Mammary microvascular endothelial cell (primary cell): ENCODE results near the gene GPX5. TPM values are rescaled to one million over a fixed set of nuclear protein-coding genes. Genes with fewer than 3 reads are reported as not detected.

ENCODE experiments used
- total RNA-seq: library from RNA; depleted of rRNA; stranded (reverse); fragments of >200 nt; gene quantifications from 2 replicates; pipeline ENCODE4 v1.2.3, GENCODE V29; 2015

Gene GPX5
- total RNA-seq, result not detected in 2 replicates

GRCh38 chr6:28525496-28526039 lies at the start of gene GPX5:
Gene GPX5 (plus strand): TSS chr6:28525881. CDS start chr6:28526014, 133 bp downstream.

GRCh38 chr6:28515676-28516075 lies 10.0 kb upstream of the GPX5 start, which contains the start of gene GPX6:
Gene GPX6 (minus strand): TSS chr6:28515793. CDS start chr6:28515743, 50 bp downstream.

Other genes starting within 250 kb of the GPX5 start
- gene PGBD1, start 244.3 kb upstream of the GPX5 start, total RNA-seq, result 6.7 and 8.0 TPM in 2 replicates
- gene ZSCAN31, start 189.7 kb upstream of the GPX5 start, total RNA-seq, result 9.1 and 9.3 TPM in 2 replicates
- 2.6 and 3.1 TPM in 2 replicates for gene ZKSCAN3, start 175.9 kb upstream of the GPX5 start, total RNA-seq
- gene ZSCAN12, start 126.1 kb upstream of the GPX5 start, total RNA-seq, result 2.1 and 2.5 TPM in 2 replicates
- gene ZSCAN23, start 82.4 kb upstream of the GPX5 start, total RNA-seq, result 0.10 TPM in 1 of 2 replicates, not detected in the other
- not detected in 2 replicates for gene GPX6, start 10.1 kb upstream of the GPX5 start, total RNA-seq